AG04450 (cell line): ENCODE results near the gene CORO2B. TPM values are rescaled to one million over a fixed set of nuclear protein-coding genes. Genes with fewer than 3 reads are reported as not detected.

Experiments
- CTCF ChIA-PET: fragments of 300-600, 350-600 bp; formaldehyde crosslinking; extraction: SDS; loops from one replicate; lab custom pipeline; 2022; ENCODE audit warnings: antibody characterized with exemption, inconsistent platforms; lab: Charles Lee
- POLR2A ChIA-PET: fragments of 350-600 bp; formaldehyde crosslinking; extraction: SDS; loops from one replicate; lab custom pipeline; 2021; ENCODE audit warnings: antibody characterized with exemption, inconsistent platforms; lab: Yijun Ruan, JAX
- DNase-seq: peaks from one replicate; pipeline ENCODE4 v3.0.0-alpha.2; 2011; ENCODE audit warnings: low read depth, low spot score
- H3K27ac ChIP-seq: one replicate; pipeline ENCODE4 v1.5.1; 2012; ENCODE audit warnings: low read depth, low read length, control low read depth
- H3K27me3 ChIP-seq: one replicate; pipeline ENCODE4 v1.6.0; 2012; ENCODE audit warnings: low read length; ENCODE audit not compliant: control insufficient read depth, insufficient read depth
- H3K4me3 ChIP-seq: 2 replicates; pipeline ENCODE4 v1.5.1; 2011; ENCODE audit warnings: mild to moderate bottlenecking, low read depth, low read length, control low read depth
- H3K9me3 ChIP-seq: 2 replicates; pipeline ENCODE4 v1.5.1; 2012; ENCODE audit warnings: low read length; ENCODE audit not compliant: control insufficient read depth, insufficient read depth
- polyA plus RNA-seq: library from polyadenylated mRNA; depleted of rRNA; stranded (reverse); fragments of >200 nt; gene quantifications from 2 replicates; pipeline ENCODE4 v1.2.3, GENCODE V29; 2011
- TF ChIP-seq, protein P1 (sequence below): IDR thresholded peaks from 2 replicates; pipeline ENCODE4 v1.5.1; 2011; ENCODE audit warnings: low read depth, low read length, control low read depth, inconsistent platforms

The CORO2B gene
- polyA plus RNA-seq, 1 experiment, result 16.1 TPM

DNA sequence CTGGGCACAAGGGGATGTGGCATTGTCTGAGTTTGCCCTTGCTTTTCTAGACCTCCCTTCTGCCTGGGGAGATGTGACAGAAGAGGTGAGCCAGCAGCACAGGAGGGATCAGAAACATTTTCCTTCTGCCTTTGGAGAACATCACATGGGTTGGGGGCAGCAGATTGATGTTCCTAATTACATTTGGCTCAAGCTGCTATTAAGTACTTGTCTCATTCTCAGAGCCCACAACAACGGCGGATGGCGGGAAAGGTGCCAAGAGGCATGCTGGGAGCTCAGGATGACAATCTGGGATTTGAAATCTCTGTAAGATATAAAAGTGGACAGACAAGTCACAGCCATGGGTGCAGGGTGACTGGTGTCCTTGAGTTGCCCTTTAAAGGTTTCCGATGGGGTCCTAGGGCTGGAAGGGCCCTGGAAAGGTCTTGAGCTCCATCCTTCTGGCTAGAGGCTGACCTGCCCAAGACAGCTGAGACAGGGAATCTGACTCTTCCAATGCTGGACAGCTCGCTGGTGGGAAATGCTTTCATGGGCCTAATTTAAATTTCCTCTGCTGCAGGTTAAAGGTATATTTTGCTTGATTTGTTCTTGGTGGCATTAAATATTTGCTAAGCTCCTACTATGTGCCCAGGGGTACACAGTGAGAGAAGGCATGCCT is 2.4 kb upstream of the CORO2B start:
- ChIA-PET POLR2A (no interaction called here), CTCF (interaction anchor here (0.7 to 1.7 kb wide), 3 partner anchors 12 to 300 kb away, joined by 5 to 13 read pairs (median 8); no protein-coding TSS in a partner anchor)
- Histone ChIP-seq H3K4me3 (no peak overlapping the region), H3K27ac (no peak overlapping the region), H3K9me3 (no peaks in the 10 kb centered on the region), H3K27me3 (peaks cover 23% of the 10 kb centered on the region)
- TF ChIP-seq, protein P1, sequence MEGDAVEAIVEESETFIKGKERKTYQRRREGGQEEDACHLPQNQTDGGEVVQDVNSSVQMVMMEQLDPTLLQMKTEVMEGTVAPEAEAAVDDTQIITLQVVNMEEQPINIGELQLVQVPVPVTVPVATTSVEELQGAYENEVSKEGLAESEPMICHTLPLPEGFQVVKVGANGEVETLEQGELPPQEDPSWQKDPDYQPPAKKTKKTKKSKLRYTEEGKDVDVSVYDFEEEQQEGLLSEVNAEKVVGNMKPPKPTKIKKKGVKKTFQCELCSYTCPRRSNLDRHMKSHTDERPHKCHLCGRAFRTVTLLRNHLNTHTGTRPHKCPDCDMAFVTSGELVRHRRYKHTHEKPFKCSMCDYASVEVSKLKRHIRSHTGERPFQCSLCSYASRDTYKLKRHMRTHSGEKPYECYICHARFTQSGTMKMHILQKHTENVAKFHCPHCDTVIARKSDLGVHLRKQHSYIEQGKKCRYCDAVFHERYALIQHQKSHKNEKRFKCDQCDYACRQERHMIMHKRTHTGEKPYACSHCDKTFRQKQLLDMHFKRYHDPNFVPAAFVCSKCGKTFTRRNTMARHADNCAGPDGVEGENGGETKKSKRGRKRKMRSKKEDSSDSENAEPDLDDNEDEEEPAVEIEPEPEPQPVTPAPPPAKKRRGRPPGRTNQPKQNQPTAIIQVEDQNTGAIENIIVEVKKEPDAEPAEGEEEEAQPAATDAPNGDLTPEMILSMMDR, result no peak
- DNase-seq, result no peak

GRCh38 chr15:68578175-68578979 is 416 bp upstream of the CORO2B start:
- Histone ChIP-seq H3K4me3 (peak overlapping the region; percentile 70), H3K27ac (no peak overlapping the region), H3K9me3 (no peaks in the 10 kb centered on the region), H3K27me3 (peaks cover 10% of the 10 kb centered on the region)
- TF ChIP-seq, protein P1, result peak; percentile 55
- ChIA-PET POLR2A (no interaction called here), CTCF (interaction anchor here (0.6 to 1.7 kb wide), 3 partner anchors 96 to 298 kb away, joined by 3 to 13 read pairs (median 8); no protein-coding TSS in a partner anchor)
- DNase-seq, result no peak

DNA sequence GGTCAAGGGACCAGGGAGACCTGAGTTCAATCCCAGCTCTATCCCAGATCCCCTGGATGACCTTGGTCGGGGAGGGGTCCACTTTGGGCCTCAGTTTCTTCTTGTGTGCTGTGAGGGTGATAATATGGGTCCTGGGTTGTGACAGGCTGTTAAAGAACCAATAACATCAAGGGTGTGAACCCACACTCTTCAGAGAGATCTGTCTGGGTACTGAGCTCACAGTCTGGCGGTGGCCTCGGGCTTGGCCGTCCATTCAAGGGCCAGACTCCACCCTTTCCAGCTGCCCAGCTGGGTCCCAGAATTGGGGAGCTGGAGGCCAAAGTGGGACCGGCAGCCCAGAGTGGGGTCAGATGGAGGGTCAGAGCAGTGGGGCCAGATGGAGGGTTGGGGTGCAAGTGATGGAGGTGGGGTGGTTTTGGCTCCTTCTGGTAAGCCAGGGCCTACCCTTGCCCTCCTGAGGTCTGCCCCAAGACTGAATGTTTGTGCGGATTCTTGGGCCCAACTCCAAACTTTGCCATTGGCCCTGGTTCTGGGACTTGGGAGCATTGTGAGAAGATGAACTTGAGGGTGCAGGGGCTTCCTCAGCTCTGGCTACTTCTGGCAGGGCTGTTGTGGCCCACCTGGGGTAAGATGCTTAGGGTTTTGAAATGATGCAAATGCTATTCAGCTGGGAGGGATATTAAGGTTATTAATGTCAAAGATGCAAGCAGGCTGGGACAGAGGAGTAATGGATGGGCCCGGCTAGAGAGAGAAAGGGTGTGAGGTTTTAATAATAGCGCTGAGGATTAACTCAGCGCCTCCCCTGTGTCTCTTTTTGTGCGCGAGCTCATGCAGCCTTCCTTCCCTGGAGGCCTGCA is 1.5 kb downstream of the CORO2B start:
- Histone ChIP-seq H3K27ac (no peak overlapping the region), H3K27me3 (no peaks in the 10 kb centered on the region), H3K9me3 (no peaks in the 10 kb centered on the region), H3K4me3 (peak overlapping the region; percentile 70)
- TF ChIP-seq, protein P1, result no peak
- CTCF ChIA-PET, result interaction anchor here (0.7 to 1.8 kb wide), 2 partner anchors 94 to 274 kb away, joined by 4 to 7 read pairs; no protein-coding TSS in a partner anchor
- POLR2A ChIA-PET, result no interaction called here
- DNase-seq, result no peak

- CTCF ChIA-PET, result interaction anchor here (1.3 to 2.4 kb wide), 3 partner anchors 93 to 274 kb away, joined by 5 to 10 read pairs (median 7); no protein-coding TSS in a partner anchor
- 0 out of 2 replicates have a peak overlapping the region, but pooled peaks have one; percentile 4 for H3K4me3 ChIP-seq
- no peaks in the 10 kb centered on the region for H3K27me3 ChIP-seq
These were observed 2.0 kb downstream of the CORO2B start for GRCh38 chr15:68580883-68581155.

More at GRCh38 chr15:68580883-68581155, 2.0 kb downstream of the CORO2B start:
- POLR2A ChIA-PET, result no interaction called here
- no peak overlapping the region for H3K27ac ChIP-seq
- no peak for DNase-seq
- no peaks in the 10 kb centered on the region for H3K9me3 ChIP-seq
- TF ChIP-seq, protein P1, result no peak
